Common myeloid progenitor, CD34-positive (primary cell): ENCODE results near the gene ASAP2.

ENCODE experiments used
- CTCF ChIA-PET: fragments of 350-600 bp; sonication (Branson Sonifier 250); formaldehyde crosslinking; loops from one replicate; lab custom pipeline; 2021; ENCODE audit warnings: antibody characterized with exemption; lab: Charles Lee
- POLR2A ChIA-PET: fragments of 350-600 bp; sonication (Branson Sonifier 250); formaldehyde crosslinking; loops from one replicate; lab custom pipeline; 2021; ENCODE audit warnings: antibody characterized with exemption; lab: Charles Lee
- DNase-seq, 3 donors: peaks; one replicate each; pipeline versions ENCODE4 v3.0.0 to v3.0.0-alpha.2; 2013
- H3K27ac ChIP-seq, 2 experiments: 1 replicate in 1 of 2; 2 replicates in 1 of 2; pipeline ENCODE4 v1.7.0; 2013; ENCODE audit warnings: inconsistent platforms in 2 of 2, low read length in 2 of 2, mild to moderate bottlenecking in 2 of 2, low read depth in 1 of 2, moderate library complexity in 1 of 2; ENCODE audit not compliant: severe bottlenecking in 2 of 2, insufficient read depth in 1 of 2, poor library complexity in 1 of 2
- H3K27me3 ChIP-seq, 5 experiments: replicated peaks in 2 of 5; 1 replicate in 3 of 5; 2 replicates in 2 of 5; pipeline versions ENCODE4 v1.6.1 to v1.7.0; 2013; ENCODE audit warnings: low read length in 4 of 5, mild to moderate bottlenecking in 2 of 5, moderate library complexity in 2 of 5, inconsistent platforms in 1 of 5; ENCODE audit not compliant: insufficient read depth in 5 of 5, control insufficient read depth in 4 of 5
- H3K36me3 ChIP-seq, 4 experiments: 1 replicate in 2 of 4; 2 replicates in 2 of 4; pipeline versions ENCODE4 v1.6.1 to v1.7.0; 2013; ENCODE audit warnings: low read length in 3 of 4, control low read depth in 1 of 4, mild to moderate bottlenecking in 1 of 4; ENCODE audit not compliant: control insufficient read depth in 4 of 4, insufficient read depth in 4 of 4
- H3K4me1 ChIP-seq, 4 experiments: 1 replicate in 3 of 4; 2 replicates in 1 of 4; pipeline versions ENCODE4 v1.6.1 to v1.7.1; 2013; ENCODE audit warnings: low read length in 3 of 4, mild to moderate bottlenecking in 3 of 4, control low read depth in 1 of 4, inconsistent platforms in 1 of 4, moderate library complexity in 1 of 4; ENCODE audit not compliant: control insufficient read depth in 4 of 4, insufficient read depth in 4 of 4; ENCODE audit errors: control extremely low read depth in 1 of 4
- H3K4me3 ChIP-seq, 7 experiments: 1 replicate in 4 of 7; 2 replicates in 3 of 7; pipeline versions ENCODE4 v1.5.1 to v1.7.0; 2013; ENCODE audit warnings: mild to moderate bottlenecking in 7 of 7, low read length in 6 of 7, moderate library complexity in 6 of 7, inconsistent platforms in 2 of 7, low read depth in 2 of 7, control low read depth in 1 of 7; ENCODE audit not compliant: insufficient read depth in 4 of 7, control insufficient read depth in 1 of 7; ENCODE audit errors: extremely low read depth in 1 of 7
- H3K9me3 ChIP-seq, 5 experiments: 1 replicate in 4 of 5; 2 replicates in 1 of 5; pipeline versions ENCODE4 v1.6.1 to v1.7.1; 2013; ENCODE audit warnings: low read length in 4 of 5, mild to moderate bottlenecking in 2 of 5, inconsistent platforms in 1 of 5, low read depth in 1 of 5, moderate library complexity in 1 of 5; ENCODE audit not compliant: control insufficient read depth in 4 of 5, insufficient read depth in 2 of 5; ENCODE audit errors: control extremely low read depth in 1 of 5
- WGBS: methylation state at CpG from one replicate; pipeline ENCODE4 v1.1.5; 2013; ENCODE audit not compliant: insufficient coverage; 5-methylcytosine and 5-hydroxymethylcytosine counted together

The ASAP2 gene

GRCh38 chr2:9401059-9401547 lies 194.5 kb downstream of the ASAP2 start:
- DNase-seq = no peak
- ChIA-PET CTCF (no interaction called here), POLR2A (no interaction called here)
- Histone ChIP-seq H3K36me3 (peaks cover 0 to 9% (median 0%) of the 10 kb centered on the region in 4 experiments), H3K4me3 (no peak overlapping the region), H3K27me3 (no peaks in the 10 kb centered on the region), H3K9me3 (no peaks in the 10 kb centered on the region), H3K4me1 (peaks cover 0 to 6% (median 3%) of the 10 kb centered on the region in 4 experiments), H3K27ac (no peak overlapping the region)
- WGBS = 98% methylated on average over 7 of the region's 12 CpGs

GRCh38 chr2:9401646-9402371 lies 195.2 kb downstream of the ASAP2 start:
- ChIA-PET CTCF (interaction anchor here (0.6 kb wide), 1 partner anchor 1607 kb away, joined by 4 read pairs; no protein-coding TSS in a partner anchor), POLR2A (no interaction called here)
- H3K4me3 ChIP-seq = no peak overlapping the region

GRCh38 chr2:9403924-9404323 lies 197.3 kb downstream of the ASAP2 start:
- no peak for DNase-seq
- WGBS = no CpG with 5 or more reads among the region's 2 CpGs

More at GRCh38 chr2:9401646-9402371, 195.2 kb downstream of the ASAP2 start:
- Histone ChIP-seq H3K27me3 (no peaks in the 10 kb centered on the region), H3K4me1 (peaks cover 0 to 6% (median 3%) of the 10 kb centered on the region in 4 experiments), H3K9me3 (no peaks in the 10 kb centered on the region), H3K27ac (no peak overlapping the region), H3K36me3 (peaks cover 0 to 12% (median 2%) of the 10 kb centered on the region in 4 experiments)
- no peak for DNase-seq
- 94% methylated on average over 19 of the region's 19 CpGs for WGBS

GRCh38 chr2:9404451-9404850 lies 197.8 kb downstream of the ASAP2 start:
- POLR2A ChIA-PET = no interaction called here
- H3K4me1 ChIP-seq = peaks cover 0 to 5% (median 3%) of the 10 kb centered on the region in 4 experiments
- DNase-seq = no peak
- 80% methylated on average over 2 of the region's 4 CpGs for WGBS
- no peak overlapping the region for H3K4me3 ChIP-seq
- no peaks in the 10 kb centered on the region for H3K9me3 ChIP-seq
- no peak overlapping the region for H3K27ac ChIP-seq
- CTCF ChIA-PET = no interaction called here
- no peaks in the 10 kb centered on the region for H3K27me3 ChIP-seq
- peaks cover 3 to 28% (median 24%) of the 10 kb centered on the region in 4 experiments for H3K36me3 ChIP-seq

More at GRCh38 chr2:9403924-9404323, 197.3 kb downstream of the ASAP2 start:
- Histone ChIP-seq H3K27ac (no peak overlapping the region), H3K9me3 (no peaks in the 10 kb centered on the region), H3K4me1 (peaks cover 0 to 6% (median 3%) of the 10 kb centered on the region in 4 experiments), H3K36me3 (peaks cover 3 to 23% (median 21%) of the 10 kb centered on the region in 4 experiments), H3K4me3 (no peak overlapping the region), H3K27me3 (no peaks in the 10 kb centered on the region)
- POLR2A ChIA-PET = no interaction called here
- CTCF ChIA-PET = no interaction called here

GRCh38 chr2:9405636-9406035 lies 199.0 kb downstream of the ASAP2 start:
- no peak for DNase-seq
- H3K27ac ChIP-seq = no peak overlapping the region
- WGBS = 100% methylated on average over 1 of the region's 2 CpGs
- H3K4me3 ChIP-seq = no peak overlapping the region
- no peaks in the 10 kb centered on the region for H3K9me3 ChIP-seq
- CTCF ChIA-PET = no interaction called here
- H3K4me1 ChIP-seq = no peaks in the 10 kb centered on the region
- no peaks in the 10 kb centered on the region for H3K27me3 ChIP-seq
- POLR2A ChIA-PET = no interaction called here
- H3K36me3 ChIP-seq = peaks cover 3 to 33% (median 25%) of the 10 kb centered on the region in 4 experiments

GRCh38 chr2:9406529-9407362 lies 200.1 kb downstream of the ASAP2 start:
- no peak for DNase-seq
- WGBS = 96% methylated on average over 9 of the region's 13 CpGs
- Histone ChIP-seq H3K9me3 (no peaks in the 10 kb centered on the region), H3K27me3 (no peaks in the 10 kb centered on the region), H3K4me1 (no peaks in the 10 kb centered on the region), H3K4me3 (no peak overlapping the region), H3K36me3 (peaks cover 3 to 40% (median 26%) of the 10 kb centered on the region in 4 experiments), H3K27ac (no peak overlapping the region)
- POLR2A ChIA-PET = no interaction called here
- CTCF ChIA-PET = no interaction called here
